Liver (tissue), 9 donors: Measurements from ENCODE around the gene MEGF11. TPM values are rescaled to one million over a fixed set of nuclear protein-coding genes. Genes with fewer than 3 reads are reported as not detected.

Experiments used
- DNase-seq: peaks from one replicate; pipeline ENCODE4 v3.0.0-alpha.2; 2017; ENCODE audit warnings: low spot score
- H3K27ac ChIP-seq, 2 donors: one replicate each; pipeline ENCODE4 v1.7.0; 2013; ENCODE audit warnings: inconsistent platforms in 2 of 2, low read length in 2 of 2, control low read depth in 1 of 2, low read depth in 1 of 2, mild to moderate bottlenecking in 1 of 2
- H3K27me3 ChIP-seq, 4 donors: one replicate each; pipeline versions ENCODE4 v1.6.1 to v1.7.0; 2013; ENCODE audit warnings: low read length in 3 of 4, inconsistent platforms in 1 of 4, mild to moderate bottlenecking in 1 of 4, moderate library complexity in 1 of 4; ENCODE audit not compliant: control insufficient read depth in 4 of 4, insufficient read depth in 4 of 4
- H3K36me3 ChIP-seq, 4 donors: one replicate each; pipeline versions ENCODE4 v1.6.1 to v1.7.0; 2013; ENCODE audit warnings: low read length in 3 of 4, mild to moderate bottlenecking in 3 of 4, low read depth in 1 of 4, moderate library complexity in 1 of 4; ENCODE audit not compliant: control insufficient read depth in 4 of 4, insufficient read depth in 3 of 4
- H3K4me1 ChIP-seq, 4 donors: one replicate each; pipeline versions ENCODE4 v1.6.1 to v1.7.0; 2013; ENCODE audit warnings: low read length in 3 of 4, mild to moderate bottlenecking in 3 of 4, moderate library complexity in 1 of 4; ENCODE audit not compliant: control insufficient read depth in 4 of 4, insufficient read depth in 4 of 4
- H3K4me3 ChIP-seq, 3 donors: one replicate each; pipeline versions ENCODE4 v1.6.1 to v1.7.0; 2013; ENCODE audit warnings: low read length in 3 of 3, control low read depth in 1 of 3, low read depth in 1 of 3, mild to moderate bottlenecking in 1 of 3
- H3K9ac ChIP-seq, 2 donors: one replicate each; pipeline ENCODE4 v1.7.0; 2013; ENCODE audit warnings: low read length in 2 of 2, mild to moderate bottlenecking in 2 of 2, moderate library complexity in 2 of 2, control low read depth in 1 of 2, low read depth in 1 of 2
- H3K9me3 ChIP-seq, 4 donors: one replicate each; pipeline versions ENCODE4 v1.6.1 to v1.7.0; 2013; ENCODE audit warnings: low read length in 3 of 4; ENCODE audit not compliant: control insufficient read depth in 4 of 4
- EGR1 ChIP-seq, 2 donors: IDR thresholded peaks; 2 replicates each; pipeline ENCODE4 v1.6.1; 2016 to 2018; ENCODE audit warnings: antibody characterized with exemption in 2 of 2, low read depth in 2 of 2
- FOXA1 ChIP-seq: IDR thresholded peaks from 2 replicates; pipeline ENCODE4 v1.6.1; 2016; ENCODE audit warnings: antibody characterized with exemption
- FOXA2 ChIP-seq: IDR thresholded peaks from 2 replicates; pipeline ENCODE4 v1.6.1; 2016; ENCODE audit warnings: antibody characterized with exemption
- GABPA ChIP-seq, 2 donors: IDR thresholded peaks in 1 of 2; conservative IDR thresholded peaks in 1 of 2; 2 replicates each; pipeline ENCODE4 v1.6.1; 2016; ENCODE audit warnings: antibody characterized with exemption in 2 of 2, mild to moderate bottlenecking in 1 of 2, moderate library complexity in 1 of 2
- HNF4A ChIP-seq, 2 donors: conservative IDR thresholded peaks; 2 replicates each; pipeline ENCODE4 v1.6.1; 2016; ENCODE audit warnings: antibody characterized with exemption in 2 of 2, mild to moderate bottlenecking in 2 of 2
- HNF4G ChIP-seq: IDR thresholded peaks from 2 replicates; pipeline ENCODE4 v1.6.1; 2016; ENCODE audit warnings: antibody characterized with exemption
- JUND ChIP-seq, 2 donors: IDR thresholded peaks; 2 replicates each; pipeline ENCODE4 v1.6.1; 2016; ENCODE audit warnings: antibody characterized with exemption in 2 of 2
- NR2F2 ChIP-seq: IDR thresholded peaks from 2 replicates; pipeline ENCODE4 v1.6.1; 2016; ENCODE audit warnings: antibody characterized with exemption
- RAD21 ChIP-seq, 2 donors: IDR thresholded peaks; 2 replicates each; pipeline ENCODE4 v1.6.1; 2016; ENCODE audit warnings: antibody characterized with exemption in 2 of 2, mild to moderate bottlenecking in 2 of 2
- RXRA ChIP-seq, 2 donors: IDR thresholded peaks; 2 replicates each; pipeline ENCODE4 v1.6.1; 2017 to 2018; ENCODE audit warnings: antibody characterized with exemption in 2 of 2, mild to moderate bottlenecking in 1 of 2
- SP1 ChIP-seq: IDR thresholded peaks from 2 replicates; pipeline ENCODE4 v1.6.1; 2018; ENCODE audit warnings: antibody characterized with exemption, mild to moderate bottlenecking
- TAF1 ChIP-seq: conservative IDR thresholded peaks from 2 replicates; pipeline ENCODE4 v1.6.1; 2016; ENCODE audit warnings: antibody characterized with exemption, mild to moderate bottlenecking
- YY1 ChIP-seq: IDR thresholded peaks from 2 replicates; pipeline ENCODE4 v1.6.1; 2016; ENCODE audit warnings: antibody characterized with exemption, mild to moderate bottlenecking
- ZBTB33 ChIP-seq: IDR thresholded peaks from 2 replicates; pipeline ENCODE4 v1.6.1; 2016; ENCODE audit warnings: antibody characterized with exemption
- WGBS: extraction: QIAGEN DNeasy Blood & Tissue Kit; methylation state at CpG from one replicate; pipeline ENCODE4 v1.1.7; 2013; 5-methylcytosine and 5-hydroxymethylcytosine counted together
- polyA plus RNA-seq, 2 donors: library from polyadenylated mRNA; stranded (reverse) in 1 of 2; unstranded in 1 of 2; fragments of 200-250 nt in 1 of 2; fragments of >200 nt in 1 of 2; fragmentation: Nextera tagmentation in 1 of 2; extraction: Ambion mirVana in 1 of 2; gene quantifications; one replicate each; pipeline versions ENCODE4 v1.2.1 to v1.2.3, GENCODE V29; 2013 to 2015
- total RNA-seq, 2 donors: library from RNA; depleted of rRNA; stranded (reverse); fragments of >200 nt; gene quantifications; one replicate each; pipeline ENCODE4 v1.2.3, GENCODE V29; 2014
- TF ChIP-seq, protein P1 (sequence below): IDR thresholded peaks from 2 replicates; pipeline ENCODE4 v1.6.1; 2016; ENCODE audit warnings: antibody characterized with exemption, mild to moderate bottlenecking
- TF ChIP-seq, protein P2 (sequence below): IDR thresholded peaks from 2 replicates; pipeline ENCODE4 v1.6.1; 2016; ENCODE audit warnings: antibody characterized with exemption
- TF ChIP-seq, protein P3 (sequence below): fragments of 150-350 bp; IDR thresholded peaks from 2 replicates; pipeline ENCODE4 v1.5.1; 2017; ENCODE audit warnings: improper control_type of control experiment, low read depth, low read length; ENCODE audit not compliant: missing input control
- TF ChIP-seq, protein P4 (sequence below): IDR thresholded peaks from 2 replicates; pipeline ENCODE4 v1.6.1; 2016; ENCODE audit warnings: antibody characterized with exemption
- donor health status: healthy.
- donor health status: healthy.
- donor health status: healthy.
- donor health status: healthy.
- donor health status: healthy.

MEGF11 gene
- total and polyA plus RNA-seq, 4 donors: under 0.01 to 0.51 (median 0.03) TPM; not detected in 1

GRCh38 chr15:65885668-65886218 is 367.8 kb downstream of the MEGF11 start:
- WGBS: 79% methylated on average over 4 of the region's 4 CpGs
- Histone ChIP-seq H3K9ac (no peak overlapping the region), H3K27ac (no peak overlapping the region), H3K36me3 (peaks cover 4 to 35% (median 25%) of the 10 kb centered on the region in 4 donors), H3K27me3 (no peaks in the 10 kb centered on the region), H3K4me1 (no peaks in the 10 kb centered on the region), H3K4me3 (no peak overlapping the region), H3K9me3 (no peaks in the 10 kb centered on the region)
- TF ChIP-seq TAF1: no peak
- no peak for DNase-seq

- Histone ChIP-seq H3K4me3 (no peak overlapping the region), H3K4me1 (no peaks in the 10 kb centered on the region), H3K9ac (no peak overlapping the region), H3K9me3 (no peaks in the 10 kb centered on the region), H3K36me3 (peaks cover 4 to 44% (median 31%) of the 10 kb centered on the region in 4 donors), H3K27ac (no peak overlapping the region), H3K27me3 (no peaks in the 10 kb centered on the region)
- TF ChIP-seq FOXA1: no peak
- TF ChIP-seq RXRA (IDR thresholded peaks at IDR 0.05): no peak
- TF ChIP-seq SP1: no peak
- TF ChIP-seq TAF1: no peak
- no peak for TF ChIP-seq GABPA (IDR thresholded peaks at IDR 0.05 in 1 of 2, conservative IDR thresholded peaks at IDR 0.05 in 1 of 2)
- TF ChIP-seq HNF4A (conservative IDR thresholded peaks at IDR 0.05): no peak
- TF ChIP-seq RAD21 (IDR thresholded peaks at IDR 0.05): no peak
- no peak for TF ChIP-seq NR2F2
- TF ChIP-seq JUND (IDR thresholded peaks at IDR 0.05): no peak
- TF ChIP-seq FOXA2: no peak
- no peak for TF ChIP-seq ZBTB33
- no peak for TF ChIP-seq YY1
- TF ChIP-seq, protein P1, sequence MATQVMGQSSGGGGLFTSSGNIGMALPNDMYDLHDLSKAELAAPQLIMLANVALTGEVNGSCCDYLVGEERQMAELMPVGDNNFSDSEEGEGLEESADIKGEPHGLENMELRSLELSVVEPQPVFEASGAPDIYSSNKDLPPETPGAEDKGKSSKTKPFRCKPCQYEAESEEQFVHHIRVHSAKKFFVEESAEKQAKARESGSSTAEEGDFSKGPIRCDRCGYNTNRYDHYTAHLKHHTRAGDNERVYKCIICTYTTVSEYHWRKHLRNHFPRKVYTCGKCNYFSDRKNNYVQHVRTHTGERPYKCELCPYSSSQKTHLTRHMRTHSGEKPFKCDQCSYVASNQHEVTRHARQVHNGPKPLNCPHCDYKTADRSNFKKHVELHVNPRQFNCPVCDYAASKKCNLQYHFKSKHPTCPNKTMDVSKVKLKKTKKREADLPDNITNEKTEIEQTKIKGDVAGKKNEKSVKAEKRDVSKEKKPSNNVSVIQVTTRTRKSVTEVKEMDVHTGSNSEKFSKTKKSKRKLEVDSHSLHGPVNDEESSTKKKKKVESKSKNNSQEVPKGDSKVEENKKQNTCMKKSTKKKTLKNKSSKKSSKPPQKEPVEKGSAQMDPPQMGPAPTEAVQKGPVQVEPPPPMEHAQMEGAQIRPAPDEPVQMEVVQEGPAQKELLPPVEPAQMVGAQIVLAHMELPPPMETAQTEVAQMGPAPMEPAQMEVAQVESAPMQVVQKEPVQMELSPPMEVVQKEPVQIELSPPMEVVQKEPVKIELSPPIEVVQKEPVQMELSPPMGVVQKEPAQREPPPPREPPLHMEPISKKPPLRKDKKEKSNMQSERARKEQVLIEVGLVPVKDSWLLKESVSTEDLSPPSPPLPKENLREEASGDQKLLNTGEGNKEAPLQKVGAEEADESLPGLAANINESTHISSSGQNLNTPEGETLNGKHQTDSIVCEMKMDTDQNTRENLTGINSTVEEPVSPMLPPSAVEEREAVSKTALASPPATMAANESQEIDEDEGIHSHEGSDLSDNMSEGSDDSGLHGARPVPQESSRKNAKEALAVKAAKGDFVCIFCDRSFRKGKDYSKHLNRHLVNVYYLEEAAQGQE: no peak
- TF ChIP-seq, protein P2, sequence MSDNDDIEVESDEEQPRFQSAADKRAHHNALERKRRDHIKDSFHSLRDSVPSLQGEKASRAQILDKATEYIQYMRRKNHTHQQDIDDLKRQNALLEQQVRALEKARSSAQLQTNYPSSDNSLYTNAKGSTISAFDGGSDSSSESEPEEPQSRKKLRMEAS: no peak
- TF ChIP-seq, protein P3, sequence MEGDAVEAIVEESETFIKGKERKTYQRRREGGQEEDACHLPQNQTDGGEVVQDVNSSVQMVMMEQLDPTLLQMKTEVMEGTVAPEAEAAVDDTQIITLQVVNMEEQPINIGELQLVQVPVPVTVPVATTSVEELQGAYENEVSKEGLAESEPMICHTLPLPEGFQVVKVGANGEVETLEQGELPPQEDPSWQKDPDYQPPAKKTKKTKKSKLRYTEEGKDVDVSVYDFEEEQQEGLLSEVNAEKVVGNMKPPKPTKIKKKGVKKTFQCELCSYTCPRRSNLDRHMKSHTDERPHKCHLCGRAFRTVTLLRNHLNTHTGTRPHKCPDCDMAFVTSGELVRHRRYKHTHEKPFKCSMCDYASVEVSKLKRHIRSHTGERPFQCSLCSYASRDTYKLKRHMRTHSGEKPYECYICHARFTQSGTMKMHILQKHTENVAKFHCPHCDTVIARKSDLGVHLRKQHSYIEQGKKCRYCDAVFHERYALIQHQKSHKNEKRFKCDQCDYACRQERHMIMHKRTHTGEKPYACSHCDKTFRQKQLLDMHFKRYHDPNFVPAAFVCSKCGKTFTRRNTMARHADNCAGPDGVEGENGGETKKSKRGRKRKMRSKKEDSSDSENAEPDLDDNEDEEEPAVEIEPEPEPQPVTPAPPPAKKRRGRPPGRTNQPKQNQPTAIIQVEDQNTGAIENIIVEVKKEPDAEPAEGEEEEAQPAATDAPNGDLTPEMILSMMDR: no peak
- TF ChIP-seq, protein P4, sequence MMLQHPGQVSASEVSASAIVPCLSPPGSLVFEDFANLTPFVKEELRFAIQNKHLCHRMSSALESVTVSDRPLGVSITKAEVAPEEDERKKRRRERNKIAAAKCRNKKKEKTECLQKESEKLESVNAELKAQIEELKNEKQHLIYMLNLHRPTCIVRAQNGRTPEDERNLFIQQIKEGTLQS: no peak
- no peak for TF ChIP-seq EGR1 (IDR thresholded peaks at IDR 0.05; ENCODE audit: low read depth in 2 of 2)
- no peak for TF ChIP-seq HNF4G
- no peak for DNase-seq
Observed at GRCh38 chr15:65884511-65884910, 369.0 kb downstream of the MEGF11 start.
